Thoracic aorta (tissue), 2 donors: ENCODE data around the gene CALHM1. TPM values are rescaled to one million over a fixed set of nuclear protein-coding genes. Genes with fewer than 3 reads are reported as not detected.

Experiments used
- ATAC-seq: fragments of 150-250 bp; one replicate; pipeline ENCODE4 v1.8.0; 2017; ENCODE audit warnings: low read depth; ENCODE audit not compliant: insufficient number of reproducible peaks, low FRiP score
- DNase-seq: peaks from one replicate; pipeline ENCODE4 v3.0.0-alpha.2; 2020; ENCODE audit warnings: low spot score
- H3K27ac ChIP-seq, 2 donors: fragments of 200-600 bp; sonication (generic); 1 replicate in 1 of 2; 2 replicates in 1 of 2; pipeline ENCODE4 v1.5.1; 2016; ENCODE audit warnings: mild to moderate bottlenecking in 2 of 2, moderate library complexity in 2 of 2
- H3K27me3 ChIP-seq: fragments of 200-600 bp; sonication (generic); replicated peaks from 2 replicates; pipeline ENCODE4 v1.6.0; 2016; ENCODE audit warnings: mild to moderate bottlenecking; ENCODE audit not compliant: insufficient read depth
- H3K36me3 ChIP-seq: fragments of 200-600 bp; sonication (generic); one replicate; pipeline ENCODE4 v1.5.1; 2016
- H3K4me1 ChIP-seq, 2 donors: fragments of 200-600 bp; sonication (generic); 1 replicate in 1 of 2; 2 replicates in 1 of 2; pipeline versions ENCODE4 v1.5.1 to v1.6.0; 2016; ENCODE audit warnings: low read depth in 2 of 2, mild to moderate bottlenecking in 1 of 2; ENCODE audit not compliant: control insufficient read depth in 1 of 2
- H3K4me3 ChIP-seq: fragments of 200-600 bp; sonication (generic); 2 replicates; pipeline ENCODE4 v1.5.1; 2016; ENCODE audit warnings: mild to moderate bottlenecking
- H3K9me3 ChIP-seq: fragments of 200-600 bp; sonication (generic); 2 replicates; pipeline ENCODE4 v1.5.1; 2016
- total RNA-seq, 2 donors: library from RNA; depleted of rRNA; stranded (reverse); fragments of >200 nt; gene quantifications; one replicate each; pipeline versions ENCODE4 v1.1.0 to v1.2.3, GENCODE V29; 2016
- TF ChIP-seq, protein P1 (sequence below): fragments of 200-600 bp; sonication (generic); IDR thresholded peaks from one replicate; pipeline ENCODE4 v1.5.1; 2019; ENCODE audit warnings: antibody characterized with exemption

The CALHM1 gene
- total RNA-seq, 2 donors from 2014 or later, result not detected

DNA sequence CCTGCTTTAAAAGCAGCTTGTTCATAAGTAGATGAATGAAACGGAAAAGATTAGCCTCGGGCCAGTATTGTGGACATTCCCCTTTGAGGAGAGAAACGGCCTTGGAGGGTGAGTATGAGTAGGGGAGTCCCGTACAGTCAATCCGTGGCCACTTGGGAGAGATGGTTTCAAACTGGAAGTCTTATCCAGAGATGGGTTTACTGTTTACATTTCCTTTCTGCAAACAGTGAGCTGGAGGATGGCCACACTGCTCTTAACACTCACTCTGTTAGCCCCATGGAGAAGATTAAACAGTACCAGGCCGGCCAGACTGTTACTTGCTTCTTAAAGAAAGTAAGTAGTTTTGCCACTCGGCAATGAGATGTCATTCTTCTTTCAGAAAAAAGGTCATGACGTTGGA is 26.8 kb downstream of the CALHM1 start:
- H3K4me3 ChIP-seq, result no peak overlapping the region
- H3K4me1 ChIP-seq, result no peaks in the 10 kb centered on the region
- no peak for ATAC-seq
- H3K9me3 ChIP-seq, result no peaks in the 10 kb centered on the region
- no peaks in the 10 kb centered on the region for H3K27me3 ChIP-seq
- peaks cover 35% of the 10 kb centered on the region for H3K36me3 ChIP-seq
- no peak for DNase-seq
- TF ChIP-seq, protein P1, sequence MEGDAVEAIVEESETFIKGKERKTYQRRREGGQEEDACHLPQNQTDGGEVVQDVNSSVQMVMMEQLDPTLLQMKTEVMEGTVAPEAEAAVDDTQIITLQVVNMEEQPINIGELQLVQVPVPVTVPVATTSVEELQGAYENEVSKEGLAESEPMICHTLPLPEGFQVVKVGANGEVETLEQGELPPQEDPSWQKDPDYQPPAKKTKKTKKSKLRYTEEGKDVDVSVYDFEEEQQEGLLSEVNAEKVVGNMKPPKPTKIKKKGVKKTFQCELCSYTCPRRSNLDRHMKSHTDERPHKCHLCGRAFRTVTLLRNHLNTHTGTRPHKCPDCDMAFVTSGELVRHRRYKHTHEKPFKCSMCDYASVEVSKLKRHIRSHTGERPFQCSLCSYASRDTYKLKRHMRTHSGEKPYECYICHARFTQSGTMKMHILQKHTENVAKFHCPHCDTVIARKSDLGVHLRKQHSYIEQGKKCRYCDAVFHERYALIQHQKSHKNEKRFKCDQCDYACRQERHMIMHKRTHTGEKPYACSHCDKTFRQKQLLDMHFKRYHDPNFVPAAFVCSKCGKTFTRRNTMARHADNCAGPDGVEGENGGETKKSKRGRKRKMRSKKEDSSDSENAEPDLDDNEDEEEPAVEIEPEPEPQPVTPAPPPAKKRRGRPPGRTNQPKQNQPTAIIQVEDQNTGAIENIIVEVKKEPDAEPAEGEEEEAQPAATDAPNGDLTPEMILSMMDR, result no peak
- H3K27ac ChIP-seq, result no peak overlapping the region

DNA sequence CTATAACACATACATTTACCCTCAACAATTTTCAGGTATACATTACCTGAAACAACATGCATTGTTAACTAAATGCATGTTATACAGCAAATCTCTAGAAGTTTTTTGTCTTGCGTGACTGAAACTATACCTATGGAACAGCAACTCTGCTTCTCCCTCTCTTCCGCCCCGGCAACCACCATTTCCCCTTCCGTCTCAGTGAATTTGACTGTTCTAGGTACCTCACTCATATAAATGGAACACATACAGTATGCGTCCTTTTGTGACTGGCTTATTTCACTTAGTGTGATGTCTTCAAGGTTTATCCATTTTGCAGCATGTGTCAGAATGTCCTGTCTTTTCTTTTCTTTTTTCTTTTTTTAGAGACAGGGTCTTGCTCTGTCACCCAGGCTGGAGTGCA is 29.1 kb downstream of the CALHM1 start:
- Histone ChIP-seq H3K4me3 (no peak overlapping the region), H3K4me1 (no peaks in the 10 kb centered on the region), H3K9me3 (no peaks in the 10 kb centered on the region), H3K36me3 (peaks cover 48% of the 10 kb centered on the region), H3K27me3 (no peaks in the 10 kb centered on the region), H3K27ac (no peak overlapping the region)
- ATAC-seq (no peak), DNase-seq (no peak)
- TF ChIP-seq, protein P1, result no peak

- no peak for ATAC-seq
- peaks cover 48% of the 10 kb centered on the region for H3K36me3 ChIP-seq
Measured at GRCh38 chr10:103428989-103429643, 29.6 kb downstream of the CALHM1 start.

GRCh38 chr10:103427866-103428265 is 30.8 kb downstream of the CALHM1 start:
- ATAC-seq (no peak), DNase-seq (no peak)
- H3K4me3 ChIP-seq, result no peak overlapping the region
- TF ChIP-seq, protein P1, result no peak
- no peaks in the 10 kb centered on the region for H3K4me1 ChIP-seq
- no peaks in the 10 kb centered on the region for H3K9me3 ChIP-seq
- peaks cover 57% of the 10 kb centered on the region for H3K36me3 ChIP-seq
- no peak overlapping the region for H3K27ac ChIP-seq
- no peaks in the 10 kb centered on the region for H3K27me3 ChIP-seq

More at GRCh38 chr10:103428989-103429643, 29.6 kb downstream of the CALHM1 start:
- H3K4me3 ChIP-seq, result no peak overlapping the region
- TF ChIP-seq, protein P1, result no peak
- H3K9me3 ChIP-seq, result no peaks in the 10 kb centered on the region
- no peaks in the 10 kb centered on the region for H3K4me1 ChIP-seq
- no peak overlapping the region for H3K27ac ChIP-seq
- no peaks in the 10 kb centered on the region for H3K27me3 ChIP-seq
- no peak for DNase-seq

DNA sequence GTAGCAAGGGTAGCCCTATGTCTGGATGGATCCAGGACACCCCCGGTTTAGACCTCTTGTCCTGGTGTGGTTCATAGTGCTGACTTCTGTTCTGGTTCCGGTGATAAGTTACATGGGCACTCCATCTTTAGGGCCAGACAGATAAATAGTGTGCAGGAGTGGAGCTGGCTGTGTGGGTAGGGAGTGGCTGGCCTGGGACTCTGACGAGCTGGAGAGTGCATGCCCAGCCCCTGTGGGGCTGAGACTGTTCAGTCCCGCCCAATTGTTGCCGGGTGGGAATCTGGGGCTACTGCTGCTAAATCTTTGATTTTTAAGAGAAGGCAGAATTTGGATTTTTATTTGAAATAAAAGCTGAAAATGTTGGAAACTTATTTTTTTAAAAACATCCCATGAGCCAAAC is 35.0 kb downstream of the CALHM1 start:
- H3K27ac ChIP-seq, result no peak overlapping the region
- TF ChIP-seq, protein P1, result no peak
- H3K27me3 ChIP-seq, result no peaks in the 10 kb centered on the region
- H3K4me1 ChIP-seq, result no peaks in the 10 kb centered on the region
- DNase-seq (no peak), ATAC-seq (no peak)
- no peaks in the 10 kb centered on the region for H3K9me3 ChIP-seq
- peaks cover 70% of the 10 kb centered on the region for H3K36me3 ChIP-seq
- no peak overlapping the region for H3K4me3 ChIP-seq
